ENCODE measurements around the gene HSP90B1. TPM values are rescaled to one million over a fixed set of nuclear protein-coding genes. Genes with fewer than 3 reads are reported as not detected.
A peak's percentile ranks its signal among the peaks of the same experiment; 100 is the strongest.

The HSP90B1 gene
- total and polyA plus RNA-seq, 2 of the 13 experiments (the other 11 are each of a cell fraction or from before 2014, with no cell fraction given): 800 to 954 TPM

- TF ChIP-seq, protein P1, sequence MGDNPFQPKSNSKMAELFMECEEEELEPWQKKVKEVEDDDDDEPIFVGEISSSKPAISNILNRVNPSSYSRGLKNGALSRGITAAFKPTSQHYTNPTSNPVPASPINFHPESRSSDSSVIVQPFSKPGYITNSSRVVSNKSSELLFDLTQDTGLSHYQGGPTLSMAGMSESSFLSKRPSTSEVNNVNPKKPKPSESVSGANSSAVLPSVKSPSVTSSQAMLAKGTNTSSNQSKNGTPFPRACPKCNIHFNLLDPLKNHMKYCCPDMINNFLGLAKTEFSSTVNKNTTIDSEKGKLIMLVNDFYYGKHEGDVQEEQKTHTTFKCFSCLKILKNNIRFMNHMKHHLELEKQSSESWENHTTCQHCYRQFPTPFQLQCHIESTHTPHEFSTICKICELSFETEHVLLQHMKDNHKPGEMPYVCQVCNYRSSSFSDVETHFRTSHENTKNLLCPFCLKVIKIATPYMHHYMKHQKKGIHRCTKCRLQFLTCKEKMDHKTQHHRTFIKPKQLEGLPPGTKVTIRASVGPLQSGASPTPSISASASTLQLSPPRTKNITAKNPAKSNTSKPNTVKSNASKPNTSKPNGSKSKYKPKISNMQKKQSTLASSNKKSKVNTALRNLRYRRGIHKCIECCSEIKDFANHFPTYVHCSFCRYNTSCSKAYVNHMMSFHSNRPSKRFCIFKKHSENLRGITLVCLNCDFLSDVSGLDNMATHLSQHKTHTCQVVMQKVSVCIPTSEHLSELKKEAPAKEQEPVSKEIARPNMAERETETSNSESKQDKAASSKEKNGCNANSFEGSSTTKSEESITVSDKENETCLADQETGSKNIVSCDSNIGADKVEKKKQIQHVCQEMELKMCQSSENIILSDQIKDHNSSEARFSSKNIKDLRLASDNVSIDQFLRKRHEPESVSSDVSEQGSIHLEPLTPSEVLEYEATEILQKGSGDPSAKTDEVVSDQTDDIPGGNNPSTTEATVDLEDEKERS (CRISPR knock-in tag; IDR thresholded peaks at IDR 0.05): peak; percentile 77
- TF ChIP-seq ZBTB42 (CRISPR knock-in tag; IDR thresholded peaks at IDR 0.05): 0 out of 2 replicates have a peak, but pooled peaks have one; percentile 72
- TF ChIP-seq ZNF460 (CRISPR knock-in tag; IDR thresholded peaks at IDR 0.05; ENCODE audit: borderline replicate concordance): peak; percentile 11; the same call in 1 of the 2 replicates
- TF ChIP-seq ZNF713 (CRISPR knock-in tag; IDR thresholded peaks at IDR 0.05): no peak
- peak; percentile 78 for TF ChIP-seq ZSCAN25 (CRISPR knock-in tag; IDR thresholded peaks at IDR 0.05)
- TF ChIP-seq ZBTB2 (CRISPR knock-in tag; IDR thresholded peaks at IDR 0.05; ENCODE audit: low read depth): peak; percentile 62; the same call in 1 of the 2 replicates
- TF ChIP-seq RBM22 (optimal IDR thresholded peaks at IDR 0.05; ENCODE audit: low read length): peak; percentile 78
- TF ChIP-seq ZNF597 (CRISPR knock-in tag; IDR thresholded peaks at IDR 0.05): no peak
- no peak for TF ChIP-seq RCOR2 (CRISPR knock-in tag; IDR thresholded peaks at IDR 0.05)
- TF ChIP-seq, protein P2, sequence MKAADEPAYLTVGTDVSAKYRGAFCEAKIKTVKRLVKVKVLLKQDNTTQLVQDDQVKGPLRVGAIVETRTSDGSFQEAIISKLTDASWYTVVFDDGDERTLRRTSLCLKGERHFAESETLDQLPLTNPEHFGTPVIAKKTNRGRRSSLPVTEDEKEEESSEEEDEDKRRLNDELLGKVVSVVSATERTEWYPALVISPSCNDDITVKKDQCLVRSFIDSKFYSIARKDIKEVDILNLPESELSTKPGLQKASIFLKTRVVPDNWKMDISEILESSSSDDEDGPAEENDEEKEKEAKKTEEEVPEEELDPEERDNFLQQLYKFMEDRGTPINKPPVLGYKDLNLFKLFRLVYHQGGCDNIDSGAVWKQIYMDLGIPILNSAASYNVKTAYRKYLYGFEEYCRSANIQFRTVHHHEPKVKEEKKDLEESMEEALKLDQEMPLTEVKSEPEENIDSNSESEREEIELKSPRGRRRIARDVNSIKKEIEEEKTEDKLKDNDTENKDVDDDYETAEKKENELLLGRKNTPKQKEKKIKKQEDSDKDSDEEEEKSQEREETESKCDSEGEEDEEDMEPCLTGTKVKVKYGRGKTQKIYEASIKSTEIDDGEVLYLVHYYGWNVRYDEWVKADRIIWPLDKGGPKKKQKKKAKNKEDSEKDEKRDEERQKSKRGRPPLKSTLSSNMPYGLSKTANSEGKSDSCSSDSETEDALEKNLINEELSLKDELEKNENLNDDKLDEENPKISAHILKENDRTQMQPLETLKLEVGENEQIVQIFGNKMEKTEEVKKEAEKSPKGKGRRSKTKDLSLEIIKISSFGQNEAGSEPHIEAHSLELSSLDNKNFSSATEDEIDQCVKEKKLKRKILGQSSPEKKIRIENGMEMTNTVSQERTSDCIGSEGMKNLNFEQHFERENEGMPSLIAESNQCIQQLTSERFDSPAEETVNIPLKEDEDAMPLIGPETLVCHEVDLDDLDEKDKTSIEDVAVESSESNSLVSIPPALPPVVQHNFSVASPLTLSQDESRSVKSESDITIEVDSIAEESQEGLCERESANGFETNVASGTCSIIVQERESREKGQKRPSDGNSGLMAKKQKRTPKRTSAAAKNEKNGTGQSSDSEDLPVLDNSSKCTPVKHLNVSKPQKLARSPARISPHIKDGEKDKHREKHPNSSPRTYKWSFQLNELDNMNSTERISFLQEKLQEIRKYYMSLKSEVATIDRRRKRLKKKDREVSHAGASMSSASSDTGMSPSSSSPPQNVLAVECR (CRISPR knock-in tag; IDR thresholded peaks at IDR 0.05; ENCODE audit: borderline replicate concordance): peak; percentile 98
- no peak for TF ChIP-seq ZIK1 (CRISPR knock-in tag; IDR thresholded peaks at IDR 0.05; ENCODE audit: borderline replicate concordance, low read depth)
- no peak for TF ChIP-seq FOXA1 (IDR thresholded peaks at IDR 0.05)
- 0 out of 2 replicates have a peak, but pooled peaks have one; percentile 5 for TF ChIP-seq FOXA1 (CRISPR knock-in tag; IDR thresholded peaks at IDR 0.05)
- TF ChIP-seq, protein P3, sequence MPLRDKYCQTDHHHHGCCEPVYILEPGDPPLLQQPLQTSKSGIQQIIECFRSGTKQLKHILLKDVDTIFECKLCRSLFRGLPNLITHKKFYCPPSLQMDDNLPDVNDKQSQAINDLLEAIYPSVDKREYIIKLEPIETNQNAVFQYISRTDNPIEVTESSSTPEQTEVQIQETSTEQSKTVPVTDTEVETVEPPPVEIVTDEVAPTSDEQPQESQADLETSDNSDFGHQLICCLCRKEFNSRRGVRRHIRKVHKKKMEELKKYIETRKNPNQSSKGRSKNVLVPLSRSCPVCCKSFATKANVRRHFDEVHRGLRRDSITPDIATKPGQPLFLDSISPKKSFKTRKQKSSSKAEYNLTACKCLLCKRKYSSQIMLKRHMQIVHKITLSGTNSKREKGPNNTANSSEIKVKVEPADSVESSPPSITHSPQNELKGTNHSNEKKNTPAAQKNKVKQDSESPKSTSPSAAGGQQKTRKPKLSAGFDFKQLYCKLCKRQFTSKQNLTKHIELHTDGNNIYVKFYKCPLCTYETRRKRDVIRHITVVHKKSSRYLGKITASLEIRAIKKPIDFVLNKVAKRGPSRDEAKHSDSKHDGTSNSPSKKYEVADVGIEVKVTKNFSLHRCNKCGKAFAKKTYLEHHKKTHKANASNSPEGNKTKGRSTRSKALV (CRISPR knock-in tag; IDR thresholded peaks at IDR 0.05): peak; percentile 91
Measured at GRCh38 chr12:103965590-103966504, 35.6 kb downstream of the HSP90B1 start, which contains the start of gene TDG (continued).
